Measurements from ENCODE around the gene FHIP1A.

- no peak for TF ChIP-seq CTCF (IDR thresholded peaks at IDR 0.05)
- TF ChIP-seq POLR2A (IDR thresholded peaks at IDR 0.05), result no peak
These were observed 18.3 kb downstream of the FHIP1A start for GRCh38 chr4:151427266-151427665.

Data from upper lobe of left lung (tissue), 4 donors.